RPMI8226 (cell line): Measurements from ENCODE around the gene NUP50.

Experiments used
- DNase-seq: peaks from one replicate; pipeline ENCODE4 v3.0.0-alpha.2; 2015

NUP50 gene

DNA sequence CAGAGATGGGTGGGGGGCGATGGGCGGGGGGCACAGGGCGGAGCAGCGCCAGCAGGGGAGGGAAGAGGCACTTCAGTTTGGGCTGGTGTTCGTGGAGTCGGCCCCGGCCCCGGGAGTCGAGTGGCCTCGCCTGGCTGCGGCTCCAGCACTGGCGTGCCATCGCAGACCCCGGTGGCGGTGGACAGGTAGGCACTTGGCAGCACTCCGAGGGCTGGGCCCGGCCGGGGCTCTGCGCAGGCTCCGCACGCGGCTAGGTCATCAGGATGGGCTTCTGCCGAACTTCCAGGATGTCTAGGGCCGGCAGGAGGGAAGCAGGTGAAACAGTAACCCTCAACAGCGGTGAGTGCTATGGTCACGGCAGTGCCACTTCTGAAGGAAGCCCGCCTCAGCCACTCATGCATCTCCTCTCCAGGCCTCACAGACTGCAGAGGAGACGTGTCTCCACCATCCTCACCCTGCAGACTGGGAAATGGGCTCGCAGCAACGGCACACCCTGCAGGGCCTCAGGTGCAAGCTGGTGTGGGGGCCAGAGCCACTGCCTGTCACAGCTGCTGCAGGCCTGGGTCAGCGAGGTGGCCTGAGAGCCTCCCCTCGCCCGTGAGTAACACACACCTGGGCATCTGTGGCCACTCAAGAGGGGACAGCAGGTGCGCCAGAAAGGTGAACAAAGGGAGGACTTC, 33.3 kb downstream of the NUP50 start:
- no peak for DNase-seq

GRCh38 chr22:45197606-45198462, 34.1 kb downstream of the NUP50 start:
- no peak for DNase-seq

GRCh38 chr22:45198463-45198795, 34.7 kb downstream of the NUP50 start:
- DNase-seq, result no peak

DNA sequence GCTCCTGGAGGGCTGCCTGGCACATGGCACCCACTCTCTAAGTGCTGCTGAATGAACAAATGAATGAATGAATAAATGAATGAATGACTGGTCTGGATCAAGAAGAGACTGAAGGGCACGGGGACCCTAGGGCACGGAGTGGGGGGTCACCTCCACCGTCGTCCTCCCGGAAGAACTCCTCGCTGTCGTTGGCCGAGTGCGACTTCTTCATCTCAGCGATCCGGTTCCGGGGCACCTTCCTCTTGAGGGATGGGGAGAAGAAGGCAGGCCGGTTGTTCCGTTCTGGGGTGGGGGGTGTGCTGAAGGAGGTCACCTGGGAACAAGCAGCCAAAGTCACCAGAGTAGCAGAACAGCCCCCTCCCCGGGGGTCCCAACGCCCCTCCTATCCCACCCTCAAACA, 36.0 kb downstream of the NUP50 start:
- no peak for DNase-seq

DNA sequence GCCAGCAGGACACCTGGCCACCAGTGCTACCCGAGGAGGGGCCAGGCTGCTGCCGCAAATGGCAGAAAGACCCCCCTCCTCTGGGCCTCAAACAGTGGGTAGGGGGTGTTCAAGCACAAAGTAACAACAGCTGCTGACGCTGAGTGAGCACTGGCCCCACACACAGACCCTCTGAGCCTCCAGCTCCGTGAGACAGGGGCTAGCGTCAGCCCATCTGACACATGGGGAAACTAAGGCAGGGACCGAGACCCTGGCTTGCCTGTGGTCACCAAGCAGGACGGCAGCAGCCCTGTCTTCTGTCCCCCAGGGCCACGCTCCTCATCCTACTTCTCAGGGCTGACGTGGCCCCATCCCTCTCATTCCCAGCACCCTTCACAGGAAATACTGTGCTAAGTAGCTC, 36.5 kb downstream of the NUP50 start:
- DNase-seq, result no peak

DNA sequence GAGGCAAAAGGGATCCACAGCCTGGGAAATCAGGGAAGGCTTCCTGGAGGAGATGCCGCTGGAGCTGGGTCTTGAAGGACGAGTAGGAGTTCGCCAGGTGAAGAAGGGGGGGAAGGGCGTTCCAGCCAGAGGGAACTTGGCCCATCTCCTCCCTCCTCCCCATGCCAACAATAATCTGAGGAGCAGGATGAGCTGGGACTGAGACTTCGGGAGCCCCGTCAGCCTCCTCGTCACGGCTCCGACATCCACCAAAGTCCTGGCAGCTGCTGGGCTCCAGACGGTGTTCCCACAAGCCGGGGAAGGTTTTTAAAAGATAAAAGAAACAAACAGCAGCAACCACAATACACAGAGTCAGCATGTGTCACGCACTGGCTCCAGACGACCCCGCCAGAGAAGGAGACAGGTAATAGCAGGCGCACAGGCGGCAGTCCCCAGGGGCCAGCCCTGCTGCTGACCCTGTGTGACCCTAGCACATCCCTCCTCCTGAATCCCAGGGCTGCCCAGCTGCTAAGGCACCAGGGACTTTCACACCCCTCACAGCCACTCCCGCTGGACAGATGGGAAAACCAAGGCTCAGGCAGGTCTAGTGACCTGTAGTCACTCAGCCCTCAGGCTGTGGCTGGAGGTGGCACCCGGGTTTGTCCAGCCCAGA, 37.3 kb downstream of the NUP50 start:
- no peak for DNase-seq

DNA sequence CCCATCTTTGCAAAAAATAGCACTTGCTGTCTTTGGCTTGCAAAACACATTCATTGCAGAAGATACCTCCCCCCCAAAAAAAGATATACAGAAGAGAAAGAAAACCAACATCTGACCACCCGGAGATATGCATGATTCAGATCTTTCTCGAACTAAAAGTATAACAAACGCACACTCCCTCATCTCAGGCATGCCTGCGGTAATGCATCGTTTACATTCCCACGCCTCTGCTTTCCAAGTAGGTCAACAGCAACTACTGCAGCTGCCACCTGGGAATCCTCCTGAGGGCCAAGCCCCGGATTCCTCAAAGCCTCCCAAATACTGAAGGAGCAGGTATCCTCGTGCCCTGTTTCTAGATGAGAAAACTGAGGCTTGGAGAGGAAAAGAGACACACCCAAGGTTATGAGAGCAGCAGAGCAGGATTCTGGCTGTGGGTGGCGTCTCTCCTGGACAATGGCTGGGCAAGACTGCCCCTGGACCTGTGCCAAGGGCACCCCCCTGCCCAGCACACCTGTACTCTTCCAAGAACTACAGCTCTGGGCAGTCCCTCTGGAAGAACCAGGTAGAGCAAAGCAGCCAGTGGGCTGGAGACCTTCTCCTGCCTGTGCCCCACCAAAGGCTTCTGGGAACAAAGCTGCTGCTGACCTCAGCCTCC, 38.1 kb downstream of the NUP50 start:
- no peak for DNase-seq

GRCh38 chr22:45202333-45203149, 38.8 kb downstream of the NUP50 start:
- DNase-seq, result no peak

DNA sequence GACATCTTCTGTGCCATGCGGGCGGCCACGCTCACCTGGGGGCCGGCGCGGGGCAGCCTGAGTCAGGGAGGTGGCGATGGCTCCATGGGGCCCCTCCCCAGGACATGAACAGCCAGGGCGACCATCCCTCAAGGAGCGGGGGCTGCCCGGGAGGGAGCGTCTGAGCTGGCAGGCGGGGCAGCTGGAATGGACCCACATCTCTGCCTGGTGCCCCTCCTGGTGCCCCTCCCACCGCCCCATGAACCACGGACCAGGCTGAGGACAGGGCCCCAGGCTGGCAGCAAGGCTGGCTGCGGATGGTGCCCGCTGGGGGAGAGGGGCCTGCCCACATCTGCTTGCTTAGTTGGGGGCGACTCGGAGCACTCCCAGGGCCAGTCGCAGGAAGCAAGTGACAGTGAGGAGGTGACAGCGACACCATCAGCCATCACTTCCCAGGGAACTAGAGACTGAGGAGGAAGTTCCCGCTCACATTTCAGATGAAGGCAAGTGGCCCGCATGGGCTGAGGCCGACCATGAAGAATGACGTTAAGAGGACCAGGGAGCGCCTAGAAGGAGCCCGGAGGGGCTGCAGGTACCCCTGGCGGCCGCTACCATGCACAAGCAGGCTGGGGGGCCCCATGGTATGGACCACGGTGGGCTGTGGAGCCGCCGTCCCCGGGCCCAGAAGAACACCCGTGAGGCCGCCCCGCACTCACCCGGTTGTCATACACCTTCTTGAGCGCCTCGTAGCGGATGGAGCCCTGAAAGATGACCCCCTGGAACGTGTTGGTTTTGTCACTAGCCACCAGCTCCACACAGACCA, 39.6 kb downstream of the NUP50 start:
- DNase-seq, result no peak

DNA sequence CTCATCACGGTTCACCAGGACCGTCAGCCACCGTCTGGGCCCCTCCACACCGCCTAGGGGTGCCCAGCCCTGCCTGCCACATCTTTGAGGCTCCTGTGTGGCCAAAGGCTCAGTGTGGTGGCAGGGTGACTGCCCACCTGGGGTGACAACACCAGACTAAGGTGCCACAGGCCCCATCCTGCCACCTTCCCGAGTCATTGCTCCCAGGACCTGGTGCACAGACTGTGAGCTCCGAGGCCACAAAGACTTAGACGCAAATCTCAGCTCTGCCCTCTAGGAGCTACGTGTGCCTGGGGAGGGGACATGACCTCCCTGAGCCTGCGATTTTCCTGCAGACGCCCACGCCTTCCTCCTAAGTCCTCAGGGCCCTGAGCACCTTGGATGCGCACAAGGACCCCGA, 40.5 kb downstream of the NUP50 start:
- no peak for DNase-seq

DNA sequence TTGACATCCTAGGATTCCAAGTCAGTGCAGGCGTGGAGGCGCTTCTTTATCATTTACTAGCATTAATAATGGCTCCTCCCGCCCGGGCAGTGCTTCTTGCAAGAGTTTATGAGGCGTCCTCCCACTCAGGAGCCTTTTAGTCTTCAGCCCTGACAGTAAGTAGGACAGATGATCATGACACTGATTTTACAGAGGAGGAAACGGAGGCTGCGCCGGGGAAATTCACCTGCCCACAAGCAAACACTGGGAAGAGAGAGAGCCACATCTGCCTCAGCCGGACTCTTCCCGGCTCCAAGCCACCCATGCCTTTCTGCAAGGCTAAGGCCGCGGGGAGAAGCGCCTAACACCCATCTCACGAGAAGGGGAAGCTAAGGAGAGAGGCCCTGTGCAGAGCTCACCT, 41.1 kb downstream of the NUP50 start:
- DNase-seq, result no peak

GRCh38 chr22:45205276-45205925, 41.7 kb downstream of the NUP50 start:
- no peak for DNase-seq

- DNase-seq, result no peak
Measured at GRCh38 chr22:45206233-45206632, 42.5 kb downstream of the NUP50 start.

- DNase-seq, result no peak
Measured at GRCh38 chr22:45207533-45207932, 43.8 kb downstream of the NUP50 start.

DNA sequence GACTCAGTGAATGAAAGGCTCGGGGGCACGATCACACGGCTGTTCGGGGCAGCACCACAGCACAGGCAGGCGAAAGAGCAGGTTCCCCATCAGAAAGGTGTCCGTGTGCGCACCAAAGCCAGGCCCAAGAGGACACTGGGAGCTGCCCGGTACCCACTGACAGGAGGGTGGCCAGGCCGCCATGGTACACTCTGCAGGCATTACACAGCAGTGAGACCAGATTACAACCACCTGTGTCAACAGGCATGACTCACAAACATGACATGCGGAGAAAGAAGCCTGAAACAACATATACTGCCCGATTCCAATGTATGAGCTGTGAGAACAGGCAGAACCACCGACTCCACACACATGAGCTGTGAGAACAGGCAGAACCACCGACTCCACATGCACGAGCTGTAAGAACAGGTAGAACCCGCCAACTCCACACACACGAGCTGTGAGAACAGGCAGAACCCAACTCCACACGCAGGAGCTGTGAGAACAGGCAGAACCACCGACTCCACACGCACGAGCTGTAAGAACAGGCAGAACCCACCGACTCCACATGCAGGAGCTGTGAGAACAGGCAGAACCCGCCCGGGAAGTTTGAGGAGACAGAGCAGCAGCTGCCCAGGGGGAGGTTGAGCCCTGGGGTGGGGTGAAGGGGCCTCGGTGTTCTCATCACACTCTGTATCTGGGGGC, 44.4 kb downstream of the NUP50 start:
- DNase-seq, result no peak

DNA sequence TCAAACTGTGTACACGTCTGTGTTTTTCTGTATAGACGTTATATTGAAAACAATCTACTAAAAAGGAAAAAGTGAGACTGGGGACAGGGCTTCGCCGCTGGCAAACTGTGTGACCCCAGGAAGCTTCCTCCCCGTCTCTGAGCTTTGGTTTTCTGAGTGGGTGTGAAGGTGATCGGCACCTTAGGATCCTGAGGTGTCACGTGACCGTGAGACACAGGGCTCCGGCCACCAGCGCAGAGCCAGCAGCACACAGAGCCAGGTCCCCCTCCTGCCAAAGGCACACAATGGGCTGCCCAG, 44.9 kb downstream of the NUP50 start:
- DNase-seq, result no peak

DNA sequence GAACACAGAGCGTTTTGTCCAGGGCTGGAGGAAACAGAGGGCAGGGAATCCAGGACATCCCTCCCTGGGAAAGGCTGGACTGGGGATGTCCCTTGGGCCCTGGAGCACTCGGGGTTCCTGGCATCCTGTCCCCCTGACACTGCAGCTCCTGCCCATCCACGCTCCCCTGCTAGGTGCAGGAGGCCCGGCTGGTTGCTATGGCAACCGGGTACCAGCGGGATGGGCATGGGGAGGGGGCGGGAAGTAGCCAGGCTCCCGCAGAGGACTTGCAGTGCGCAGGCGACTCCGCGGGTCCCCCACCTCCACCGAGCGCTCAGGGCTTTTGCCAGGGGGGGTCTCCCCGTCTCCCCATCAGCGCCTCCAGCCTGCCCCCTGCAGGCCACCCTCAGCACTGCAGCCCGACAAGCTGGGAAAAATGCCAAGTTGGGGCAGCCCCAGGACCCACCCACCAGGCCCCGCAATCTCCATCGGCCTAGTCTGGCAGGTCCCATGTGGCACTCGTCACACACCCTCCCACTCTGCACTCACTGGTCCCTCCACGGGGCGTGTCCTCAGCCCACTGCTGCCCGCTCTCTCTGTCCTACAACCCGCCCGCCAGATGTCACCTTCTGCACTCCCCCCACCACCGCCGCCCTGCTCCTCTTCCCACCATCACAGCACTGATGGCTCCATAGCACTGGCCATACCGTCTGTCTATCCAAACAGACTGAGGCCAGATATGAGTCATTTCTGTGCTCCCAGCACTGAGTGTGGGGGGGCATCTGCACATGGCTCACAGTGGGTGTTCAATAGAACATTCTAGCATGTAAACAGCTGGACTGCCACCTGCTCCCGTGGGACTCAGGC, 45.5 kb downstream of the NUP50 start:
- DNase-seq, result no peak

DNA sequence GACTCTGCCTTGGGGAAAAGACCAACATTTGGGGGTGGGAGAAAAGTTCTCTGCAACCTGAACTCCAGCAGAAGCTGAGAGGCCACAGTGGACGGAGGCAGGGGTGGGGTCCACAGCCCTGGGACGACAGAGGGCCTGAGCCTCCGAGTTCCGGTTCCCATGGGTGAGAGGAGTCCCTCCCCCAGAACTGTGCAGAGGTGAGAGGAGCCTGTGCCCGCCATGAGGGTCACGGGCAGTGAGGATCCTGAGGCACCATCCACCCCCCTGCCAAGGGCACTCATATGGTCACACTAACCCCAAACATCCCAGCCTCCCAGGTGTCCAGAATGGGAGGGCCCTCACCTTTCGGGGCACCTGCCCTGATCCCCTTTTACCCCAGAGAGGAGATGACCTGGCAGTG, 46.4 kb downstream of the NUP50 start:
- DNase-seq, result no peak

GRCh38 chr22:45210577-45210976, 46.9 kb downstream of the NUP50 start:
- no peak for DNase-seq

GRCh38 chr22:45210991-45211390, 47.3 kb downstream of the NUP50 start:
- no peak for DNase-seq
